ENCODE data around the gene EBPL. TPM values are rescaled to one million over a fixed set of nuclear protein-coding genes. Genes with fewer than 3 reads are reported as not detected.

The EBPL gene
- polyA plus RNA-seq, 2 of the 4 experiments (the other 2 are of a cell fraction) = 53.1 to 95.0 TPM

GRCh38 chr13:49690133-49690994 lies 922 bp downstream of the EBPL start:
- FAIRE-seq (no peak), ATAC-seq (peak; percentile 39 to 58; a peak in 5 of 6 replicates)
- POLR2A ChIA-PET = interaction anchor here (0.7 to 1.4 kb wide), 6 partner anchors 92 to 392 kb away, joined by 4 to 9 read pairs (median 4); partner anchors contain the start of genes KPNA3, SPRYD7 and TRIM13

DNA sequence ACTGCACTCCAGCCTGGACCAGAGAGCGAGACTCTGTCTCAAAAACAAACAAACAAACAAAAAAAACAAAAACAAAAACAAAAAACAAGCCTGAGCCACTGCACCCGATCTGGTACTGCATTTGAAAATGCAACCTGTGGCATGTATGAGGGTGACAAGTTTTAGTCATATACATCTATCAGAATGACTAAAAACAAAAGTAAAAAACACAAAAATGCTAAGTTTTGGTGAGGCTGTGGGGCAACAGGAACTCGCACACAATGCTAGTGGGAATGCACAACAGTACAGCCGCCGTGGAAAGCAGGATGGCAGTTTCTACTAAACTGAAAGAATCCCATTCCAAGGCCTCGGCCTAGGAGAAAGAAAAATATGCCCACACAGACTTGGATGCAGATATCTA lies 7.8 kb downstream of the EBPL start:
- ATAC-seq (no peak), DNase-seq (ENCODE audit: low read depth in 1 of 2, low spot score in 1 of 2) (no peak), FAIRE-seq (no peak)
- 80% methylated on average over 6 of the region's 6 CpGs for WGBS (ENCODE audit: missing lambda C conversion rate)
- H3K4me1 ChIP-seq = no peaks in the 10 kb centered on the region
- TF ChIP-seq, protein P1, sequence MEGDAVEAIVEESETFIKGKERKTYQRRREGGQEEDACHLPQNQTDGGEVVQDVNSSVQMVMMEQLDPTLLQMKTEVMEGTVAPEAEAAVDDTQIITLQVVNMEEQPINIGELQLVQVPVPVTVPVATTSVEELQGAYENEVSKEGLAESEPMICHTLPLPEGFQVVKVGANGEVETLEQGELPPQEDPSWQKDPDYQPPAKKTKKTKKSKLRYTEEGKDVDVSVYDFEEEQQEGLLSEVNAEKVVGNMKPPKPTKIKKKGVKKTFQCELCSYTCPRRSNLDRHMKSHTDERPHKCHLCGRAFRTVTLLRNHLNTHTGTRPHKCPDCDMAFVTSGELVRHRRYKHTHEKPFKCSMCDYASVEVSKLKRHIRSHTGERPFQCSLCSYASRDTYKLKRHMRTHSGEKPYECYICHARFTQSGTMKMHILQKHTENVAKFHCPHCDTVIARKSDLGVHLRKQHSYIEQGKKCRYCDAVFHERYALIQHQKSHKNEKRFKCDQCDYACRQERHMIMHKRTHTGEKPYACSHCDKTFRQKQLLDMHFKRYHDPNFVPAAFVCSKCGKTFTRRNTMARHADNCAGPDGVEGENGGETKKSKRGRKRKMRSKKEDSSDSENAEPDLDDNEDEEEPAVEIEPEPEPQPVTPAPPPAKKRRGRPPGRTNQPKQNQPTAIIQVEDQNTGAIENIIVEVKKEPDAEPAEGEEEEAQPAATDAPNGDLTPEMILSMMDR (IDR thresholded peaks at IDR 0.05) = no peak
- TF ChIP-seq MAX (IDR thresholded peaks at IDR 0.05) (no peak), RNF2 (IDR thresholded peaks at IDR 0.05; ENCODE audit: borderline replicate concordance, low read depth) (no peak), RARB (CRISPR knock-in tag; IDR thresholded peaks at IDR 0.05) (no peak), NFE2L2 (conservative IDR thresholded peaks at IDR 0.05; ENCODE audit: low read length) (no peak), CHD4 (IDR thresholded peaks at IDR 0.05; ENCODE audit: borderline replicate concordance) (no peak), RFX5 (IDR thresholded peaks at IDR 0.05) (no peak), KDM1A (IDR thresholded peaks at IDR 0.05; ENCODE audit: low read depth) (no peak), ELK1 (IDR thresholded peaks at IDR 0.05; ENCODE audit: low read depth, low read length) (no peak), HEYL (CRISPR knock-in tag; IDR thresholded peaks at IDR 0.05) (no peak), POLR2A (IDR thresholded peaks at IDR 0.05; ENCODE audit: low read length) (no peak), CEBPB (IDR thresholded peaks at IDR 0.05) (no peak), HDAC2 (IDR thresholded peaks at IDR 0.05) (no peak), EP300 (IDR thresholded peaks at IDR 0.05) (no peak), ZFP36 (IDR thresholded peaks at IDR 0.05; ENCODE audit: borderline replicate concordance, partially characterized antibody) (no peak), JUNB (IDR thresholded peaks at IDR 0.05) (no peak)
- TF ChIP-seq, protein P2, sequence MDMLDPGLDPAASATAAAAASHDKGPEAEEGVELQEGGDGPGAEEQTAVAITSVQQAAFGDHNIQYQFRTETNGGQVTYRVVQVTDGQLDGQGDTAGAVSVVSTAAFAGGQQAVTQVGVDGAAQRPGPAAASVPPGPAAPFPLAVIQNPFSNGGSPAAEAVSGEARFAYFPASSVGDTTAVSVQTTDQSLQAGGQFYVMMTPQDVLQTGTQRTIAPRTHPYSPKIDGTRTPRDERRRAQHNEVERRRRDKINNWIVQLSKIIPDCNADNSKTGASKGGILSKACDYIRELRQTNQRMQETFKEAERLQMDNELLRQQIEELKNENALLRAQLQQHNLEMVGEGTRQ (IDR thresholded peaks at IDR 0.05) = no peak
- TF ChIP-seq, protein P3, sequence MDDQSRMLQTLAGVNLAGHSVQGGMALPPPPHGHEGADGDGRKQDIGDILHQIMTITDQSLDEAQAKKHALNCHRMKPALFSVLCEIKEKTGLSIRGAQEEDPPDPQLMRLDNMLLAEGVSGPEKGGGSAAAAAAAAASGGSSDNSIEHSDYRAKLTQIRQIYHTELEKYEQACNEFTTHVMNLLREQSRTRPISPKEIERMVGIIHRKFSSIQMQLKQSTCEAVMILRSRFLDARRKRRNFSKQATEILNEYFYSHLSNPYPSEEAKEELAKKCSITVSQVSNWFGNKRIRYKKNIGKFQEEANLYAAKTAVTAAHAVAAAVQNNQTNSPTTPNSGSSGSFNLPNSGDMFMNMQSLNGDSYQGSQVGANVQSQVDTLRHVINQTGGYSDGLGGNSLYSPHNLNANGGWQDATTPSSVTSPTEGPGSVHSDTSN (IDR thresholded peaks at IDR 0.05) = no peak
- no peak overlapping the region for H3K4me3 ChIP-seq
- no peak overlapping the region for H3K27ac ChIP-seq
- H3K9me3 ChIP-seq = no peaks in the 10 kb centered on the region
- H3K4me2 ChIP-seq = no peak overlapping the region
- POLR2A ChIA-PET = no interaction called here
- CTCF ChIA-PET = no interaction called here

More at GRCh38 chr13:49690133-49690994, 922 bp downstream of the EBPL start:
- CTCF ChIA-PET = no interaction called here
- no peaks in the 10 kb centered on the region for H3K9me3 ChIP-seq
- H3K27ac ChIP-seq = peak overlapping the region; percentile 89 to 99
- H3K4me1 ChIP-seq = peaks cover 16% of the 10 kb centered on the region; the same call in 2 of the 3 replicates
- 11% methylated on average over 17 of the region's 17 CpGs for WGBS (ENCODE audit: missing lambda C conversion rate)
- no peak for TF ChIP-seq HES2 (IDR thresholded peaks at IDR 0.05)
- TF ChIP-seq MAZ (IDR thresholded peaks at IDR 0.05; ENCODE audit: borderline replicate concordance, low read depth, low read length) = no peak
- TF ChIP-seq RAD21 (conservative IDR thresholded peaks at IDR 0.05 in 1 of 2, IDR thresholded peaks at IDR 0.05 in 1 of 2) = no peak
- peak; percentile 36 to 39 for DNase-seq (ENCODE audit: low read depth in 1 of 2, low spot score in 1 of 2)
- H3K4me2 ChIP-seq = peak overlapping the region; percentile 93
- H3K4me3 ChIP-seq = peak overlapping the region; percentile 74

Measured in A549 (cell line).